K562 (cell line): Measurements from ENCODE around the gene CT45A5. TPM values are rescaled to one million over a fixed set of nuclear protein-coding genes. Genes with fewer than 3 reads are reported as not detected.
A peak's percentile ranks its signal among the peaks of the same experiment; 100 is the strongest.

Experiments used
- CREB1 ChIP-seq, 2 experiments: sonication (generic) in 1 of 2; formaldehyde crosslinking in 1 of 2; IDR thresholded peaks; 2 replicates each; pipeline versions ENCODE4 v1.6.1 to v1.8.0; 2012 to 2022; ENCODE audit warnings: inconsistent platforms in 1 of 2, mild to moderate bottlenecking in 1 of 2, missing genetic modification reagents in 1 of 2, moderate library complexity in 1 of 2
- DMBX1 ChIP-seq: fragments of 250-450 bp; sonication (Bioruptor Pico); IDR thresholded peaks from 2 replicates; pipeline ENCODE4 v1.8.0; 2022; ENCODE audit warnings: inconsistent platforms, mild to moderate bottlenecking, moderate library complexity, borderline replicate concordance
- EP400 ChIP-seq: fragments of 450-650 bp; IDR thresholded peaks from 2 replicates; pipeline ENCODE4 v1.6.1; 2017; ENCODE audit warnings: antibody characterized with exemption, mild to moderate bottlenecking, moderate library complexity
- HINFP ChIP-seq: fragments of 450-650 bp; conservative IDR thresholded peaks from 2 replicates; pipeline ENCODE4 v1.6.1; 2016; ENCODE audit warnings: missing genetic modification characterization, low read depth, mild to moderate bottlenecking, control low read depth, missing compliant biosample characterization
- HMBOX1 ChIP-seq: sonication (generic); IDR thresholded peaks from 2 replicates; pipeline ENCODE4 v1.6.1; 2016
- MITF ChIP-seq: IDR thresholded peaks from 2 replicates; pipeline ENCODE4 v1.6.1; 2014; ENCODE audit warnings: antibody characterized with exemption
- MLLT1 ChIP-seq, 2 experiments: fragments of 450-650 bp; IDR thresholded peaks; 2 replicates each; pipeline ENCODE4 v1.6.1; 2016
- MTF1 ChIP-seq: fragments of 250-450 bp; sonication (Bioruptor Pico); IDR thresholded peaks from 2 replicates; pipeline ENCODE4 v1.9.0; 2021; ENCODE audit warnings: moderate library complexity, mild to moderate bottlenecking, inconsistent platforms, borderline replicate concordance
- MYC ChIP-seq, 2 experiments: fragments of 250-450 bp in 1 of 2; sonication (Bioruptor Pico) in 1 of 2; IDR thresholded peaks; 2 replicates each; pipeline versions ENCODE4 v1.5.1 to v1.6.1; 2012 to 2021; ENCODE audit warnings: low read depth in 2 of 2, borderline replicate concordance in 1 of 2, improper control_type of control experiment in 1 of 2, low read length in 1 of 2, mild to moderate bottlenecking in 1 of 2, moderate library complexity in 1 of 2
- PHB2 ChIP-seq: fragments of 450-650 bp; IDR thresholded peaks from 2 replicates; pipeline ENCODE4 v1.6.1; 2017; ENCODE audit warnings: low read depth
- PHF8 ChIP-seq: fragments of 200-600 bp; sonication (generic); IDR thresholded peaks from 2 replicates; pipeline ENCODE4 v1.6.1; 2012; ENCODE audit warnings: mixed run types, mild to moderate bottlenecking, inconsistent platforms, low read length, moderate library complexity, borderline replicate concordance
- TAL1 ChIP-seq: fragments of 450-650 bp; IDR thresholded peaks from 2 replicates; pipeline ENCODE4 v1.6.1; 2016; ENCODE audit warnings: mild to moderate bottlenecking
- ZBTB33 ChIP-seq: sonication (generic); formaldehyde crosslinking; IDR thresholded peaks from 2 replicates; pipeline ENCODE4 v1.8.1; 2023; ENCODE audit warnings: mild to moderate bottlenecking, missing genetic modification reagents
- ZNF589 ChIP-seq: fragments of 200-800 bp; sonication (Bioruptor generic); IDR thresholded peaks from 2 replicates; pipeline ENCODE4 v1.6.1; 2016; ENCODE audit warnings: low read depth, missing genetic modification characterization, missing compliant biosample characterization
- ZNF75A ChIP-seq: fragments of 450-650 bp; formaldehyde crosslinking; IDR thresholded peaks from 2 replicates; pipeline ENCODE4 v1.4.0; 2020; ENCODE audit warnings: mild to moderate bottlenecking
- ZNF830 ChIP-seq: fragments of 250-450 bp; sonication (Bioruptor Pico); IDR thresholded peaks from 2 replicates; pipeline ENCODE4 v1.5.0; 2021; ENCODE audit warnings: mild to moderate bottlenecking
- polyA plus RNA-seq, 8 experiments: library from polyadenylated mRNA; depleted of rRNA in 4 of 8; stranded (reverse) in 5 of 8; unstranded in 3 of 8; fragments of >200 nt; fragmentation: Nextera tagmentation in 2 of 8; fragmentation: Illumina TruSeq in 1 of 8; extraction: Ambion mirVana in 2 of 8; extraction: Trizol in 1 of 8; gene quantifications; 2 replicates each; pipeline versions ENCODE4 v1.2.1 to v1.2.3, GENCODE V29; 2011 to 2014; ENCODE audit warnings: inconsistent platforms in 1 of 8, missing spikeins in 1 of 8
- total RNA-seq, 7 experiments: library from RNA; depleted of rRNA in 6 of 7; stranded (reverse); fragments of >200 nt in 6 of 7; fragmentation: Illumina TruSeq in 2 of 7; extraction: Trizol in 2 of 7; gene quantifications; 2 replicates each; pipeline versions ENCODE4 v1.2.1 to v1.2.3, GENCODE V29; 2011 to 2021; ENCODE audit warnings: low replicate concordance in 1 of 7
- TF ChIP-seq, protein P1 (sequence below), 3 experiments: IDR thresholded peaks in 2 of 3; conservative IDR thresholded peaks in 1 of 3; 2 replicates each; pipeline ENCODE4 v1.5.1; 2011 to 2012; ENCODE audit warnings: low read length in 3 of 3, mild to moderate bottlenecking in 3 of 3, control low read depth in 2 of 3, improper control_type of control experiment in 1 of 3, inconsistent platforms in 1 of 3, low read depth in 1 of 3, mixed read lengths in 1 of 3, moderate library complexity in 1 of 3; ENCODE audit not compliant: insufficient read depth in 2 of 3

The CT45A5 gene
- total and polyA plus RNA-seq, 9 of the 15 experiments (the other 6 are each of a cell fraction or from before 2014, with no cell fraction given) = 3.9 to 9.4 (median 5.2) TPM

DNA sequence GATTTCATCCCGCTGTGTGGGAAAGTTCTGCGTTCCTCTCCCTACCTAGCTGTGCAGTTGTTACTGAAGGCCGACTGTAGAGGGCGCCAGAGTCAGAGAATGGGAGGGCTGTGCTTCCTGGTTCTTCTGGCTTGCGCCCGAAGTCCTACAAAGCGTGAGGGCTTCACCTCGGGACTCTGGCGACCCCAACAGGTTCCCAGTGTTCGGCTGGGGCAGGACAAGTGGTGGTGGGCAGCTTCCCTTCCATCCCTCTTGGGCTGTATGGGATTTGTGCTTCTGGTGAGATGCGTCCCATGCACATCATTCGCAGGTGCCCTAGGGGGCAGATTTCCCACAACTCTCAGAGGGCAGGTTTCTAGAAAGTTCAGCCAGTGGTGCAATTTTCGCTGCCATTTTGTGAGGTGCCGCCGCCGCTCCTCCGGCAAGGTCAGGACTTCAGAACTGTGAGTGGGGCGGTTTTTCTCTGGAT lies 44.6 kb downstream of the CT45A5 start (continued):
- TF ChIP-seq MYC (IDR thresholded peaks at IDR 0.05; ENCODE audit: low read depth, low read length) (peak; percentile 59), MYC (CRISPR knock-in tag; IDR thresholded peaks at IDR 0.05; ENCODE audit: borderline replicate concordance, low read depth) (no peak), ZNF589 (CRISPR knock-in tag) (no peak), DMBX1 (CRISPR knock-in tag) (0 out of 2 replicates have a peak, but pooled peaks have one; percentile 18), MITF (no peak), HINFP (no peak), ZNF830 (CRISPR knock-in tag) (no peak), EP400 (peak; percentile 27; the same call in 1 of the 2 replicates), HMBOX1 (no peak), PHB2 (no peak), TAL1 (no peak), MTF1 (no peak), ZNF75A (CRISPR knock-in tag) (no peak), PHF8 (peak; percentile 28; the same call in 1 of the 2 replicates), MLLT1 (IDR thresholded peaks at IDR 0.05) (no peak), ZBTB33 (CRISPR knock-in tag) (0 out of 2 replicates have a peak, but pooled peaks have one; percentile 14), CREB1 (IDR thresholded peaks at IDR 0.05) (no peak), CREB1 (CRISPR knock-in tag; IDR thresholded peaks at IDR 0.05) (no peak)
- TF ChIP-seq, protein P1, sequence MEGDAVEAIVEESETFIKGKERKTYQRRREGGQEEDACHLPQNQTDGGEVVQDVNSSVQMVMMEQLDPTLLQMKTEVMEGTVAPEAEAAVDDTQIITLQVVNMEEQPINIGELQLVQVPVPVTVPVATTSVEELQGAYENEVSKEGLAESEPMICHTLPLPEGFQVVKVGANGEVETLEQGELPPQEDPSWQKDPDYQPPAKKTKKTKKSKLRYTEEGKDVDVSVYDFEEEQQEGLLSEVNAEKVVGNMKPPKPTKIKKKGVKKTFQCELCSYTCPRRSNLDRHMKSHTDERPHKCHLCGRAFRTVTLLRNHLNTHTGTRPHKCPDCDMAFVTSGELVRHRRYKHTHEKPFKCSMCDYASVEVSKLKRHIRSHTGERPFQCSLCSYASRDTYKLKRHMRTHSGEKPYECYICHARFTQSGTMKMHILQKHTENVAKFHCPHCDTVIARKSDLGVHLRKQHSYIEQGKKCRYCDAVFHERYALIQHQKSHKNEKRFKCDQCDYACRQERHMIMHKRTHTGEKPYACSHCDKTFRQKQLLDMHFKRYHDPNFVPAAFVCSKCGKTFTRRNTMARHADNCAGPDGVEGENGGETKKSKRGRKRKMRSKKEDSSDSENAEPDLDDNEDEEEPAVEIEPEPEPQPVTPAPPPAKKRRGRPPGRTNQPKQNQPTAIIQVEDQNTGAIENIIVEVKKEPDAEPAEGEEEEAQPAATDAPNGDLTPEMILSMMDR (IDR thresholded peaks at IDR 0.05 in 2 of 3, conservative IDR thresholded peaks at IDR 0.05 in 1 of 3; ENCODE audit: insufficient read depth in 2 of 3, low read depth in 1 of 3, low read length in 3 of 3) = peak; percentile 71 to 91 (median 88)
